OCI-LY7 (cell line): ENCODE results near the gene ROBO1. TPM values are rescaled to one million over a fixed set of nuclear protein-coding genes. Genes with fewer than 3 reads are reported as not detected.

Experiments used
- BruUV-seq: library from RNA; stranded (reverse); fragments of 400-500 nt; replicated peaks from 2 replicates; lab custom pipeline; 2021; lab: Mats Ljungman, UMichigan
- CTCF ChIA-PET: fragments of 300-600 bp; sonication (Branson Sonifier 250); formaldehyde crosslinking; loops from one replicate; lab custom pipeline; 2022; ENCODE audit warnings: antibody characterized with exemption; ENCODE audit not compliant: unreplicated experiment; lab: Charles Lee
- POLR2A ChIA-PET: fragments of 300-600 bp; sonication (Branson Sonifier 250); formaldehyde crosslinking; loops from one replicate; lab custom pipeline; 2022; ENCODE audit warnings: antibody characterized with exemption; lab: Charles Lee
- DNase-seq: peaks from one replicate; pipeline ENCODE4 v3.0.0-alpha.2; 2015; ENCODE audit warnings: low spot score
- H2AFZ ChIP-seq: fragments of 200-600 bp; sonication (generic), shearing (Covaris generic); 2 replicates; pipeline ENCODE4 v1.6.1; 2014; ENCODE audit warnings: mild to moderate bottlenecking, antibody characterized with exemption, low read length, moderate library complexity
- H3K27ac ChIP-seq: fragments of 200-600 bp; sonication (generic); 2 replicates; pipeline ENCODE4 v1.5.1; 2014; ENCODE audit warnings: mixed run types, low read depth, mild to moderate bottlenecking, moderate library complexity, low read length, inconsistent platforms; ENCODE audit not compliant: poor library complexity, severe bottlenecking
- H3K36me3 ChIP-seq: fragments of 200-600 bp; sonication (generic); 2 replicates; pipeline ENCODE4 v1.6.1; 2014; ENCODE audit warnings: mild to moderate bottlenecking, antibody characterized with exemption, low read length, moderate library complexity, mixed read lengths; ENCODE audit not compliant: insufficient read depth
- H3K4me1 ChIP-seq: fragments of 200-600 bp; sonication (generic); 2 replicates; pipeline ENCODE4 v1.5.1; 2014; ENCODE audit warnings: mild to moderate bottlenecking, low read length; ENCODE audit not compliant: insufficient read depth, poor library complexity, severe bottlenecking
- H3K4me2 ChIP-seq: fragments of 200-600 bp; sonication (generic); 2 replicates; pipeline ENCODE4 v1.6.1; 2014; ENCODE audit warnings: mild to moderate bottlenecking, low read length
- H3K4me3 ChIP-seq: fragments of 200-600 bp; sonication (generic); 2 replicates; pipeline ENCODE4 v1.5.1; 2014; ENCODE audit warnings: mild to moderate bottlenecking, low read depth, low read length; ENCODE audit not compliant: poor library complexity, severe bottlenecking
- H3K79me2 ChIP-seq: fragments of 200-600 bp; sonication (generic); 2 replicates; pipeline ENCODE4 v1.6.1; 2016; ENCODE audit warnings: low read depth, mild to moderate bottlenecking, low read length, moderate library complexity, mixed read lengths; ENCODE audit not compliant: insufficient read depth
- H3K9me2 ChIP-seq: fragments of 200-600 bp; sonication (generic); 2 replicates; pipeline ENCODE4 v1.6.1; 2016; ENCODE audit warnings: mild to moderate bottlenecking, low read length, mixed read lengths; ENCODE audit not compliant: insufficient read depth
- H3K9me3 ChIP-seq: fragments of 200-600 bp; sonication (generic); 2 replicates; pipeline ENCODE4 v1.6.1; 2014; ENCODE audit warnings: mild to moderate bottlenecking, mixed run types, low read length, mixed read lengths
- H4K20me1 ChIP-seq: fragments of 200-600 bp; sonication (generic); 2 replicates; pipeline ENCODE4 v1.6.1; 2014; ENCODE audit warnings: mild to moderate bottlenecking, antibody characterized with exemption, low read length, moderate library complexity, mixed read lengths; ENCODE audit not compliant: insufficient read depth
- EZH2phosphoT487 ChIP-seq: fragments of 200-600 bp; sonication (generic); IDR thresholded peaks from 2 replicates; pipeline ENCODE4 v1.6.1; 2018; ENCODE audit warnings: low read depth, borderline replicate concordance, mild to moderate bottlenecking, mixed run types, antibody characterized with exemption, low read length, moderate library complexity, mixed read lengths
- intact Hi-C: fragments of 100-400 bp; cut with micrococcal nuclease; formaldehyde crosslinking; loops from one replicate; pipeline ENCODE4 v1.10.0; 2022; ENCODE audit not compliant: unreplicated experiment
- total RNA-seq, 2 experiments: library from RNA; depleted of rRNA in 1 of 2; stranded (reverse); fragments of >200 nt in 1 of 2; shearing (Covaris generic) in 1 of 2; gene quantifications; 2 replicates each; pipeline ENCODE4 v1.2.3, GENCODE V29; 2014 to 2022
- TF ChIP-seq, protein P1 (sequence below): fragments of 200-600 bp; sonication (generic); conservative IDR thresholded peaks from 2 replicates; pipeline ENCODE4 v1.5.1; 2014; ENCODE audit warnings: mild to moderate bottlenecking, antibody characterized with exemption, low read length, moderate library complexity, mixed read lengths

Gene ROBO1
- total RNA-seq, 2 experiments from 2014 or later, result not detected

DNA sequence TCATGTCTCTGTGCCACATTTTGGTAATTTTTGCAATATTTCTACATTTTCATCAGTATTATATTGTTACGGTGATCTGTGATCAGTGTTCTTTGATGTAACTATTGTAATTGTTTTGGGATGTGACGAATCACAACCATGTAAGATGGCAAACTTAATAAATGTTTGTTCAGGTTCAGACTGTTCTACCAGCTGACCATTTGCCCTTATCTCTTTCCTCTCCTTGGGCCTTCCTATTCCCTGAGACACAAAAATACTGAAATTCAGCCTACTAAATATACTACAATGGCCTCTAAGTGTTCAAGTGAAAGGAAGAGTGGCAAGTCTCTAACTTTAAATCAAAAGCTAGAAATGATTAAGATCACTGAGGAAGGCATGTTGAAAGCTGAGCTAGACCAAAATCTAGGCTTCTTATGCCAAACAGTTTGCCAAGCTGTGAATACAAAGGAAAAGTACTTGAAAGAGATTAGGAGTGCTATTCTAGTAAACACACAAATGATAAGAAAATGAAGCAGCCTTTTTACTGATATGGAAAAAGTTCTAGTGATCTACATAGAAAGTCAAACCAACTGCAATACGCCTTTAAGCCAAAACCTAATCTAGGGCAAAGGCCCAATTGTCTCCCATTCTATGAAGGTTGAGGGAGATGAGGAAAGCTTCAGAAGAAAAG, 952.8 kb downstream of the ROBO1 start:
- CTCF ChIA-PET, result no interaction called here
- no peak for DNase-seq

DNA sequence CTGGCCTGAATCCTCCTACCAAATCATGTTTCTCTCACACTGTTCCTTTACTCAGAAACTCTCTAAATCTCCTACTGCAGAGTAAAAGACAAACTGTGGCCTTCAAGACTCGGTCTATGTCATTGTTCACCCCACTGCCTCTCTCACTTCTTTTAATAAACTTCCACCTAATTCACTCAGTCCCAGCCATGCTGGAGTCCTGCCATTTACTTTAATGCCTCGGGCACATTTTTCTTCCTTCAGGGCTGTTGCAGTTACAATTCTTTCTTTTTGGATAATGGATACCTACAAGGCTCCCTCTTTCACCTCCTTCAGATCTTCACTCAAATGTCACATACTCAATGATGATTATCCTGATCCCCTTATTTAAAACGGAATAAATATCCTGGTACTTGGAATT, 955.6 kb downstream of the ROBO1 start:
- H3K9me3 ChIP-seq, result no peaks in the 10 kb centered on the region
- POLR2A ChIA-PET, result no interaction called here
- H3K4me2 ChIP-seq, result no peak overlapping the region
- intact Hi-C loops, result no loop called here
- no peak overlapping the region for H2AFZ ChIP-seq
- H3K36me3 ChIP-seq, result no peaks in the 10 kb centered on the region
- no peaks in the 10 kb centered on the region for H3K79me2 ChIP-seq
- no peaks in the 10 kb centered on the region for H4K20me1 ChIP-seq
- DNase-seq, result no peak
- H3K9me2 ChIP-seq, result no peaks in the 10 kb centered on the region
- H3K27ac ChIP-seq, result no peak overlapping the region
- CTCF ChIA-PET, result no interaction called here
- no TSS peak for BruUV-seq
- H3K4me3 ChIP-seq, result no peak overlapping the region
- H3K4me1 ChIP-seq, result no peaks in the 10 kb centered on the region
- no peak for TF ChIP-seq EZH2phosphoT487
- TF ChIP-seq, protein P1, sequence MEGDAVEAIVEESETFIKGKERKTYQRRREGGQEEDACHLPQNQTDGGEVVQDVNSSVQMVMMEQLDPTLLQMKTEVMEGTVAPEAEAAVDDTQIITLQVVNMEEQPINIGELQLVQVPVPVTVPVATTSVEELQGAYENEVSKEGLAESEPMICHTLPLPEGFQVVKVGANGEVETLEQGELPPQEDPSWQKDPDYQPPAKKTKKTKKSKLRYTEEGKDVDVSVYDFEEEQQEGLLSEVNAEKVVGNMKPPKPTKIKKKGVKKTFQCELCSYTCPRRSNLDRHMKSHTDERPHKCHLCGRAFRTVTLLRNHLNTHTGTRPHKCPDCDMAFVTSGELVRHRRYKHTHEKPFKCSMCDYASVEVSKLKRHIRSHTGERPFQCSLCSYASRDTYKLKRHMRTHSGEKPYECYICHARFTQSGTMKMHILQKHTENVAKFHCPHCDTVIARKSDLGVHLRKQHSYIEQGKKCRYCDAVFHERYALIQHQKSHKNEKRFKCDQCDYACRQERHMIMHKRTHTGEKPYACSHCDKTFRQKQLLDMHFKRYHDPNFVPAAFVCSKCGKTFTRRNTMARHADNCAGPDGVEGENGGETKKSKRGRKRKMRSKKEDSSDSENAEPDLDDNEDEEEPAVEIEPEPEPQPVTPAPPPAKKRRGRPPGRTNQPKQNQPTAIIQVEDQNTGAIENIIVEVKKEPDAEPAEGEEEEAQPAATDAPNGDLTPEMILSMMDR, result no peak

More for the DNA sequence above, 952.8 kb downstream of the ROBO1 start:
- H3K9me3 ChIP-seq, result no peaks in the 10 kb centered on the region
- intact Hi-C loops, result no loop called here
- POLR2A ChIA-PET, result interaction anchor here (0.6 kb wide), 1 partner anchor 20 kb away, joined by 3 read pairs; no protein-coding TSS in a partner anchor
- H3K79me2 ChIP-seq, result no peaks in the 10 kb centered on the region
- BruUV-seq, result no TSS peak
- no peaks in the 10 kb centered on the region for H4K20me1 ChIP-seq
- H3K9me2 ChIP-seq, result no peaks in the 10 kb centered on the region
- no peak overlapping the region for H3K4me3 ChIP-seq
- H3K36me3 ChIP-seq, result no peaks in the 10 kb centered on the region
- no peak overlapping the region for H2AFZ ChIP-seq
- H3K27ac ChIP-seq, result no peak overlapping the region
- TF ChIP-seq EZH2phosphoT487, result no peak
- no peaks in the 10 kb centered on the region for H3K4me1 ChIP-seq
- H3K4me2 ChIP-seq, result no peak overlapping the region

DNA sequence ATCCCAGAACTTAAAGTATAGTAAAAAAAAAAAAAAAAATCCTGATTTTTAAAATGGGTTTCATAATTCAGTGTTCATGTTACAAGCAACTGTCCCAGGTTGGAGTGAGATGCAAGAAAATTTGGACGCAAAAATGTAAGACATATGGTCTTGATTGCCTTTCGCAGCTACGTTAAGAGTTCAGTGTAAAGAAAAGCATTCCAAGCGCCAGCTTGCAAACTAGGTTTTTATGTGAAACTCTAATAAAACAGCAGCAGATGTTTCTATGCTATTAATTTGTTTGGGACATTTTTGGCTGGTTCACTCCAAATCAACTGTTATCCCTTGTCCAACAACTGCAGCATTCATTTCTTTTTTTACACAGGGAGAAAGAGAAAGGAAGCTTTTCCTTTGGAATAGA, 957.8 kb downstream of the ROBO1 start:
- no peaks in the 10 kb centered on the region for H3K79me2 ChIP-seq
- BruUV-seq, result no TSS peak
- no peak overlapping the region for H3K27ac ChIP-seq
- ChIA-PET POLR2A (no interaction called here), CTCF (no interaction called here)
- no peak overlapping the region for H3K4me3 ChIP-seq
- H2AFZ ChIP-seq, result no peak overlapping the region
- intact Hi-C loops, result no loop called here
- no peaks in the 10 kb centered on the region for H3K36me3 ChIP-seq
- H4K20me1 ChIP-seq, result no peaks in the 10 kb centered on the region
- no peak for DNase-seq
- TF ChIP-seq, protein P1, result no peak
- no peak for TF ChIP-seq EZH2phosphoT487
- H3K9me2 ChIP-seq, result no peaks in the 10 kb centered on the region
- no peak overlapping the region for H3K4me2 ChIP-seq
- no peaks in the 10 kb centered on the region for H3K9me3 ChIP-seq
- H3K4me1 ChIP-seq, result no peaks in the 10 kb centered on the region
